GM12878 (cell line): ENCODE data around the gene DOCK2. TPM values are rescaled to one million over a fixed set of nuclear protein-coding genes. Genes with fewer than 3 reads are reported as not detected.
A peak's percentile ranks its signal among the peaks of the same experiment; 100 is the strongest.

ENCODE experiments used
- ATAC-seq: fragments of 200-7000 bp; cut with Tn5 transposase; 3 replicates; pipeline ENCODE4 v1.9.1; 2020; ENCODE audit warnings: mild to moderate bottlenecking, moderate library complexity
- BruUV-seq: library from RNA; stranded (reverse); fragments of 400-500 nt; replicated peaks from 2 replicates; lab custom pipeline; 2021; lab: Mats Ljungman, UMichigan
- CTCF ChIA-PET: fragments of 300-600 bp; sonication (Branson Sonifier 250); formaldehyde crosslinking; extraction: SDS; loops from one replicate; lab custom pipeline; 2021; ENCODE audit warnings: inconsistent platforms; lab: Yijun Ruan, JAX
- POLR2A ChIA-PET: fragments of 350-600 bp; formaldehyde crosslinking; extraction: SDS; loops from one replicate; lab custom pipeline; 2021; ENCODE audit warnings: inconsistent platforms; lab: Charles Lee
- RAD21 ChIA-PET: fragments of 300-600 bp; sonication (Branson Sonifier 250); formaldehyde crosslinking; loops from one replicate; lab custom pipeline; 2023; ENCODE audit warnings: antibody characterized with exemption; ENCODE audit not compliant: unreplicated experiment; lab: Charles Lee
- SMC1A ChIA-PET: fragments of 300-600 bp; sonication (Branson Sonifier 250); formaldehyde crosslinking; loops from one replicate; lab custom pipeline; 2023; ENCODE audit not compliant: unreplicated experiment, uncharacterized antibody; lab: Charles Lee
- DNase-seq: peaks from one replicate; pipeline ENCODE4 v3.0.0-alpha.2; 2011; ENCODE audit warnings: low read depth, low spot score
- FAIRE-seq: peaks from 3 replicates; lab custom pipeline; 2011; peaks lifted over from hg19 to GRCh38; lab: Jason Lieb, UNC
- H2AFZ ChIP-seq: 2 replicates; pipeline ENCODE4 v1.6.0; 2011; ENCODE audit warnings: low read depth, low read length, control low read depth; ENCODE audit not compliant: control insufficient read depth
- H3K27ac ChIP-seq: 2 replicates; pipeline ENCODE4 v1.5.1; 2011; ENCODE audit warnings: control low read depth; ENCODE audit not compliant: control insufficient read depth, insufficient read depth
- H3K27me3 ChIP-seq, 2 experiments: replicated peaks in 1 of 2; 2 replicates each; pipeline versions ENCODE4 v1.6.0 to v1.6.1; 2011; ENCODE audit warnings: low read length in 1 of 2; ENCODE audit not compliant: control insufficient read depth in 2 of 2, insufficient read depth in 2 of 2
- H3K36me3 ChIP-seq, 2 experiments: 2 replicates each; pipeline ENCODE4 v1.5.1; 2011; ENCODE audit warnings: low read length in 1 of 2; ENCODE audit not compliant: control insufficient read depth in 2 of 2, insufficient read depth in 2 of 2
- H3K4me1 ChIP-seq: 2 replicates; pipeline ENCODE4 v1.6.1; 2011; ENCODE audit warnings: mild to moderate bottlenecking, low read length, moderate library complexity, mixed read lengths; ENCODE audit not compliant: control insufficient read depth, insufficient read depth
- H3K4me2 ChIP-seq: 2 replicates; pipeline ENCODE4 v1.6.0; 2011; ENCODE audit warnings: control low read depth; ENCODE audit not compliant: control insufficient read depth, insufficient read depth
- H3K4me3 ChIP-seq: fragments of 200-600 bp; sonication (generic); 2 replicates; pipeline ENCODE4 v1.5.1; 2016
- H3K79me2 ChIP-seq: 2 replicates; pipeline ENCODE4 v1.6.0; 2011; ENCODE audit warnings: low read length; ENCODE audit not compliant: control insufficient read depth, insufficient read depth
- H3K9ac ChIP-seq: 2 replicates; pipeline ENCODE4 v1.8.0; 2011; ENCODE audit warnings: low read length, control low read depth, mixed read lengths; ENCODE audit not compliant: control insufficient read depth, insufficient read depth
- H3K9me3 ChIP-seq: replicated peaks from 3 replicates; pipeline ENCODE4 v1.5.1; 2011; ENCODE audit warnings: mild to moderate bottlenecking, low read length; ENCODE audit not compliant: control insufficient read depth, insufficient read depth
- H4K20me1 ChIP-seq: 2 replicates; pipeline ENCODE4 v1.6.0; 2011; ENCODE audit not compliant: control insufficient read depth, insufficient read depth
- ATF7 ChIP-seq: fragments of 450-650 bp; IDR thresholded peaks from 2 replicates; pipeline ENCODE4 v1.6.1; 2016; ENCODE audit warnings: low read depth, mild to moderate bottlenecking
- CHD1 ChIP-seq: IDR thresholded peaks from 2 replicates; pipeline ENCODE4 v1.6.1; 2012; ENCODE audit warnings: low read depth, low read length, improper control_type of control experiment
- GATAD2B ChIP-seq: fragments of 450-650 bp; conservative IDR thresholded peaks from 2 replicates; pipeline ENCODE4 v1.6.1; 2017; ENCODE audit warnings: low read depth, mild to moderate bottlenecking, moderate library complexity
- IKZF1 ChIP-seq: fragments of 450-650 bp; conservative IDR thresholded peaks from 2 replicates; pipeline ENCODE4 v1.6.1; 2017; ENCODE audit warnings: antibody characterized with exemption, mild to moderate bottlenecking
- MTA2 ChIP-seq: fragments of 450-650 bp; IDR thresholded peaks from 2 replicates; pipeline ENCODE4 v1.6.1; 2016; ENCODE audit warnings: low read depth, mild to moderate bottlenecking, moderate library complexity
- RUNX3 ChIP-seq: IDR thresholded peaks from 2 replicates; pipeline ENCODE4 v1.6.1; 2012; ENCODE audit warnings: low read length, inconsistent platforms
- SMAD1 ChIP-seq: fragments of 450-650 bp; IDR thresholded peaks from 2 replicates; pipeline ENCODE4 v1.6.1; 2018; ENCODE audit warnings: mild to moderate bottlenecking, low read depth; ENCODE audit not compliant: partially characterized antibody
- SMARCA5 ChIP-seq: fragments of 450-650 bp; IDR thresholded peaks from 2 replicates; pipeline ENCODE4 v1.6.1; 2017; ENCODE audit warnings: mild to moderate bottlenecking
- TAF1 ChIP-seq: IDR thresholded peaks from 2 replicates; pipeline ENCODE4 v1.6.1; 2011; ENCODE audit warnings: mild to moderate bottlenecking, low read depth, low read length, borderline replicate concordance
- ZNF622 ChIP-seq: fragments of 450-650 bp; IDR thresholded peaks from 2 replicates; pipeline ENCODE4 v1.6.1; 2017; ENCODE audit warnings: mild to moderate bottlenecking, inconsistent platforms
- WGBS: methylation state at CpG from one replicate; pipeline ENCODE4 v1.1.6; 2016; ENCODE audit warnings: low lambda C conversion rate; ENCODE audit not compliant: insufficient replicate concordance, insufficient coverage; ENCODE audit errors: missing lambda C conversion rate; 5-methylcytosine and 5-hydroxymethylcytosine counted together
- in situ Hi-C: fragments of 300-500 bp; cut with MboI; formaldehyde crosslinking; loops from 9 replicates; pipeline ENCODE4 v1.14.3; 2018; ENCODE audit warnings: mixed read lengths
- intact Hi-C: fragments of 100-400 bp; cut with micrococcal nuclease; formaldehyde crosslinking; loops from one replicate; pipeline ENCODE4 v1.14.2; 2022; ENCODE audit not compliant: unreplicated experiment
- polyA plus RNA-seq, 11 experiments: library from polyadenylated mRNA; depleted of rRNA in 4 of 11; unstranded in 6 of 11; stranded (reverse) in 5 of 11; fragments of >200 nt; fragmentation: Nextera tagmentation in 4 of 11; fragmentation: Illumina TruSeq in 1 of 11; extraction: Ambion mirVana in 4 of 11; extraction: Trizol in 1 of 11; gene quantifications; 1 replicate in 1 of 11; 2 replicates in 10 of 11; pipeline versions ENCODE4 v1.2.1 to v1.2.3, GENCODE V29; 2011 to 2016; ENCODE audit warnings: inconsistent platforms in 2 of 11, missing spikeins in 2 of 11, low read depth in 1 of 11
- total RNA-seq, 4 experiments: library from RNA; depleted of rRNA in 3 of 4; stranded (reverse); fragments of >200 nt in 3 of 4; fragmentation: Illumina TruSeq in 1 of 4; extraction: Trizol in 1 of 4; gene quantifications; 2 replicates each; pipeline versions ENCODE4 v1.2.1 to v1.2.3, GENCODE V29; 2013 to 2021
- TF ChIP-seq, protein P1 (sequence below): fragments of 150-350 bp; IDR thresholded peaks from 2 replicates; pipeline ENCODE4 v1.6.1; 2014; ENCODE audit warnings: mild to moderate bottlenecking, low read depth, low read length
- TF ChIP-seq, protein P2 (sequence below): IDR thresholded peaks from 2 replicates; pipeline ENCODE4 v1.6.1; 2012; ENCODE audit warnings: low read length, inconsistent platforms

DOCK2 gene
- total and polyA plus RNA-seq, 10 of the 15 experiments (the other 5 are each of a cell fraction or from before 2014, with no cell fraction given) = 34.2 to 192 (median 118) TPM

GRCh38 chr5:169655353-169655752, 18.3 kb downstream of the DOCK2 start:
- Histone ChIP-seq H3K9me3 (peaks cover 2% of the 10 kb centered on the region; the same call in 2 of the 3 replicates), H3K79me2 (peaks cover 78% of the 10 kb centered on the region), H3K27ac (peak overlapping the region; percentile 88), H2AFZ (no peak overlapping the region), H3K36me3 (peaks cover 18 to 19% of the 10 kb centered on the region in 2 experiments), H3K4me1 (peaks cover 68% of the 10 kb centered on the region), H3K9ac (no peak overlapping the region), H3K4me2 (peak overlapping the region; percentile 52), H4K20me1 (no peaks in the 10 kb centered on the region), H3K27me3 (no peaks in the 10 kb centered on the region), H3K4me3 (no peak overlapping the region)
- ATAC-seq (no peak), FAIRE-seq (no peak), DNase-seq (no peak)
- intact Hi-C loops (loop anchor here (5.0 kb wide), 1 partner anchor 73 kb away; the partner anchor contains the start of gene SPDL1), in situ Hi-C loops (no loop called here)
- BruUV-seq = no TSS peak
- 69% methylated on average over 2 of the region's 2 CpGs for WGBS
- RAD21 ChIA-PET = interaction anchor here (1.6 to 3.1 kb wide), 3 partner anchors 8 to 150 kb away, joined by 9 to 28 read pairs (median 10); no protein-coding TSS in a partner anchor
- SMC1A ChIA-PET = interaction anchor here (0.8 to 4.7 kb wide), 6 partner anchors 8 to 70 kb away, joined by 3 to 21 read pairs (median 4); no protein-coding TSS in a partner anchor
- POLR2A ChIA-PET = interaction anchor here (1.3 to 1.6 kb wide), 3 partner anchors 17 to 62 kb away, joined by 3 to 5 read pairs (median 3); no protein-coding TSS in a partner anchor
- TF ChIP-seq RUNX3 = peak; percentile 15; the same call in 1 of the 2 replicates
- no peak for TF ChIP-seq CHD1
- CTCF ChIA-PET = interaction anchor here (1.8 kb wide), 1 partner anchor 17 kb away, joined by 6 read pairs; no protein-coding TSS in a partner anchor

GRCh38 chr5:169656125-169656901, 19.2 kb downstream of the DOCK2 start:
- H3K36me3 ChIP-seq = peaks cover 15 to 19% of the 10 kb centered on the region in 2 experiments
- intact Hi-C loops (loop anchor here (1.0 to 5.0 kb wide), 3 partner anchors 9 to 74 kb away; partner anchors contain the start of genes DOCK2 and SPDL1), in situ Hi-C loops (no loop called here)
- SMC1A ChIA-PET = interaction anchor here (0.7 to 4.7 kb wide), 15 partner anchors 9 to 149 kb away, joined by 3 to 74 read pairs (median 6); partner anchors contain the start of genes DOCK2 and SPDL1
- peak overlapping the region; percentile 40; the same call in 1 of the 2 replicates for H3K4me3 ChIP-seq
- POLR2A ChIA-PET = interaction anchor here (0.6 to 1.9 kb wide), 8 partner anchors 9 to 149 kb away, joined by 3 to 16 read pairs (median 5); partner anchors contain the start of genes DOCK2 and SPDL1
- peaks cover 60% of the 10 kb centered on the region for H3K4me1 ChIP-seq
- H3K9ac ChIP-seq = peak overlapping the region; percentile 24
- WGBS = 8% methylated on average over 15 of the region's 15 CpGs
- FAIRE-seq (peak; percentile 89), DNase-seq (peak; percentile 79), ATAC-seq (peak; percentile 75)
- no peak overlapping the region for H2AFZ ChIP-seq
- H3K9me3 ChIP-seq = peaks cover 9% of the 10 kb centered on the region; the same call in 2 of the 3 replicates
- no peaks in the 10 kb centered on the region for H4K20me1 ChIP-seq
- peak overlapping the region; percentile 88 for H3K27ac ChIP-seq
- RAD21 ChIA-PET = interaction anchor here (0.6 to 3.1 kb wide), 11 partner anchors 9 to 149 kb away, joined by 3 to 28 read pairs (median 5); partner anchors contain the start of genes DOCK2 and SPDL1
- H3K27me3 ChIP-seq = no peaks in the 10 kb centered on the region
- H3K4me2 ChIP-seq = peak overlapping the region; percentile 52
- no TSS peak for BruUV-seq
- peaks cover 74% of the 10 kb centered on the region for H3K79me2 ChIP-seq
- CTCF ChIA-PET = interaction anchor here (1.0 to 1.8 kb wide), 7 partner anchors 11 to 324 kb away, joined by 3 to 10 read pairs (median 5); partner anchors contain the start of gene INSYN2B
- 0 out of 2 replicates have a peak, but pooled peaks have one; percentile 25 for TF ChIP-seq SMARCA5
- TF ChIP-seq, protein P1, sequence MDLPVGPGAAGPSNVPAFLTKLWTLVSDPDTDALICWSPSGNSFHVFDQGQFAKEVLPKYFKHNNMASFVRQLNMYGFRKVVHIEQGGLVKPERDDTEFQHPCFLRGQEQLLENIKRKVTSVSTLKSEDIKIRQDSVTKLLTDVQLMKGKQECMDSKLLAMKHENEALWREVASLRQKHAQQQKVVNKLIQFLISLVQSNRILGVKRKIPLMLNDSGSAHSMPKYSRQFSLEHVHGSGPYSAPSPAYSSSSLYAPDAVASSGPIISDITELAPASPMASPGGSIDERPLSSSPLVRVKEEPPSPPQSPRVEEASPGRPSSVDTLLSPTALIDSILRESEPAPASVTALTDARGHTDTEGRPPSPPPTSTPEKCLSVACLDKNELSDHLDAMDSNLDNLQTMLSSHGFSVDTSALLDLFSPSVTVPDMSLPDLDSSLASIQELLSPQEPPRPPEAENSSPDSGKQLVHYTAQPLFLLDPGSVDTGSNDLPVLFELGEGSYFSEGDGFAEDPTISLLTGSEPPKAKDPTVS = no peak
- peak; percentile 88 for TF ChIP-seq RUNX3
- TF ChIP-seq ATF7 = peak; percentile 71
- no peak for TF ChIP-seq ZNF622
- TF ChIP-seq, protein P2, sequence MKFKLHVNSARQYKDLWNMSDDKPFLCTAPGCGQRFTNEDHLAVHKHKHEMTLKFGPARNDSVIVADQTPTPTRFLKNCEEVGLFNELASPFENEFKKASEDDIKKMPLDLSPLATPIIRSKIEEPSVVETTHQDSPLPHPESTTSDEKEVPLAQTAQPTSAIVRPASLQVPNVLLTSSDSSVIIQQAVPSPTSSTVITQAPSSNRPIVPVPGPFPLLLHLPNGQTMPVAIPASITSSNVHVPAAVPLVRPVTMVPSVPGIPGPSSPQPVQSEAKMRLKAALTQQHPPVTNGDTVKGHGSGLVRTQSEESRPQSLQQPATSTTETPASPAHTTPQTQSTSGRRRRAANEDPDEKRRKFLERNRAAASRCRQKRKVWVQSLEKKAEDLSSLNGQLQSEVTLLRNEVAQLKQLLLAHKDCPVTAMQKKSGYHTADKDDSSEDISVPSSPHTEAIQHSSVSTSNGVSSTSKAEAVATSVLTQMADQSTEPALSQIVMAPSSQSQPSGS = peak; percentile 91
- peak; percentile 36; the same call in 1 of the 2 replicates for TF ChIP-seq MTA2
- TF ChIP-seq TAF1 = peak; percentile 45; the same call in 1 of the 2 replicates
- TF ChIP-seq GATAD2B = no peak
- TF ChIP-seq SMAD1 = no peak
- TF ChIP-seq IKZF1 = peak; percentile 86
